Muscle layer of colon (tissue), 2 donors: ENCODE results near the gene SCCPDH.

Source experiments
- H3K27ac ChIP-seq: one replicate; pipeline ENCODE4 v1.7.0; 2013; ENCODE audit warnings: low read depth, mild to moderate bottlenecking, low read length, moderate library complexity
- H3K27me3 ChIP-seq, 2 donors: one replicate each; pipeline ENCODE4 v1.7.0; 2013; ENCODE audit warnings: low read length in 2 of 2, mild to moderate bottlenecking in 2 of 2; ENCODE audit not compliant: insufficient read depth in 2 of 2, control insufficient read depth in 1 of 2
- H3K36me3 ChIP-seq: one replicate; pipeline ENCODE4 v1.7.0; 2013; ENCODE audit warnings: mild to moderate bottlenecking, low read length; ENCODE audit not compliant: insufficient read depth
- H3K4me1 ChIP-seq: one replicate; pipeline ENCODE4 v1.7.0; 2013; ENCODE audit warnings: mild to moderate bottlenecking, low read length; ENCODE audit not compliant: insufficient read depth
- H3K4me3 ChIP-seq, 2 donors: one replicate each; pipeline ENCODE4 v1.7.0; 2013; ENCODE audit warnings: low read length in 2 of 2, low read depth in 1 of 2, mild to moderate bottlenecking in 1 of 2, moderate library complexity in 1 of 2
- H3K9ac ChIP-seq: one replicate; pipeline ENCODE4 v1.7.0; 2013; ENCODE audit warnings: low read length
- H3K9me3 ChIP-seq: one replicate; pipeline ENCODE4 v1.7.0; 2013; ENCODE audit warnings: mild to moderate bottlenecking, low read length
- donor health status: abdominal sarcoma.
- donor health status: Adenocarcinoma of cecum.

SCCPDH gene

DNA sequence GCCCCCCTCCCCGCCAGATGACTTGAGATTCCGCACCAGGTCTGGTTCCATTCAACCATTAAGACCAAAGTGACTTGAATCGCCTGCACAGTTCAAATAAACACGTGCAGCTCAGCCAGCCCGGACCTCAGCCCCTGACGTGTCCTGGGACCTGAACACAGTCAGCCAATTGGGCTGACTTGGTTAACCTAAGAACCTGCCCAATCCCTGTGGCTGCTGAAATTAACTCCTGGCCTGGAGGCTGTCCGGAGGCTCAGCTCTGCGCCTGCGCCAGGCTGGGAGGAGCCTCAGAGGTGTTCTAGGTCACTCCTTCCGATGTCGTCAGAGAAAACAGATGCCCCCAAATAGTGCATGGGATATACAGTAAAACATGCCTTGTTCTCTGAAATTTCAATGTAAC lies 73.4 kb downstream of the SCCPDH start:
- no peak overlapping the region for H3K27ac ChIP-seq
- H3K36me3 ChIP-seq = no peaks in the 10 kb centered on the region
- no peaks in the 10 kb centered on the region for H3K9me3 ChIP-seq
- no peak overlapping the region for H3K9ac ChIP-seq
- peaks cover 0 to 20% of the 10 kb centered on the region in 2 donors for H3K27me3 ChIP-seq
- H3K4me1 ChIP-seq = peaks cover 7% of the 10 kb centered on the region
- no peak overlapping the region for H3K4me3 ChIP-seq

DNA sequence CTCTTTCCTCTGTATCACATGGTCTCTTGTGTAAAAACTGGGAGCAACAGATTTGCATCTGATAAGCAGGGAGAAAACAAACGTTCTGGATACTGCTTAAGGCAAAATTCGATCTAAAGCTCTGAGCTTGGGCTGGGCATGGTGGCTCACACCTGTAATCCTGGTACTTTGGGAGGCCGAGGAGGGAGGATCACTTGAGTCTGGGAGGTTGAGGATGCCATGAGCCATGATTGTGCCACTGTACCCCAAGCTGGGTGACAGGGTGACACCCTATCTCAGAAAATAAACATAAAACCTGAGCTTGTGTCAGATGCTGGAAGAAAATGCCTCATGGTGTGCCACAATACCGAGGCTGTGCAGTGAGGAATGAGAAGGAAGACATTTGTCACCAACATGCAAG lies 73.9 kb downstream of the SCCPDH start:
- Histone ChIP-seq H3K4me3 (no peak overlapping the region), H3K36me3 (no peaks in the 10 kb centered on the region), H3K27ac (no peak overlapping the region), H3K27me3 (peaks cover 0 to 14% of the 10 kb centered on the region in 2 donors), H3K4me1 (peaks cover 7% of the 10 kb centered on the region), H3K9me3 (no peaks in the 10 kb centered on the region), H3K9ac (no peak overlapping the region)

DNA sequence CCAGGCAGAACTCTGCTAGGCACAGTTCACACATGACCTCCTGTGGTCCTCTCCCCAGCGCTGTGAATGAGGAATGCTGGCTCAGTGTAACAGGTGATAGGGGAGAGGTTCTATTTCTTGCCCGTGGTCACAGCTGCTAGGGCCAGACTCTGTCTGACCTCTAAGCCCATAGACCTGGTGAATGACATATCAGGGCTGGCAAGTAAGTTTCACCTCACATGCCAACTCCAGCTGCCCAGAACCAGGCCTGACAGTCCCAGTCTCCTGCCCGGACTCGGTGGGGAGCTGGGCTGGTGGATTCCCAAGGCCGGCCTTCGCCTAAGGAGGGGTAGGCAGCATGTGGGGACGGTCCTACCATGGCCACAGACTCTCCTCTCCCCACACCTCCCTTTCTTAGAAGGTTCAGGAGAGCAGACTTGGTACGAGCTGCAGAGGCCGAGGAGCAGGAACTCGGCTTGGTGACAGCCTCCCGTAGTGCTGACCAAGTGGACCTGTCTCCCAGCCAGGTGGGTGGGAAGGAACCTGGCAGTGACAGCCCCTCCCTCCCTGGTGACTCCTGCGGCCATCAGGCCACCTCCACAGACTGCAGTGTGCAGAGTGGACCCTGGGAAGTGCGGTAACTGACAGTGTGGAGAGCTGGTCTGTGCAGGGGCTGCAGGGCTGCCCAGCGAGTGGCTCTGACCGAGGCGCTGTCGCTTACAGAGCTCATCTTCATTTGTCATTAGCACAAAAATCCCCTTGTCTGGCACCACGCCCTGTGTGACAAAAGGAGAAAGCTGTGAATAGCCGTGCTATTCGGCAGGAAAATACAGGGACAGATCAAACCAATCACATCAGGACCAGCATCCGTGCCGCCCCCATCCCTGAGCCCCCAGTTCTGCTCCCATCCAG lies 74.6 kb downstream of the SCCPDH start:
- Histone ChIP-seq H3K4me1 (peaks cover 7% of the 10 kb centered on the region), H3K27me3 (peaks cover 0 to 11% of the 10 kb centered on the region in 2 donors), H3K9ac (no peak overlapping the region), H3K36me3 (no peaks in the 10 kb centered on the region), H3K4me3 (no peak overlapping the region), H3K9me3 (no peaks in the 10 kb centered on the region), H3K27ac (no peak overlapping the region)

DNA sequence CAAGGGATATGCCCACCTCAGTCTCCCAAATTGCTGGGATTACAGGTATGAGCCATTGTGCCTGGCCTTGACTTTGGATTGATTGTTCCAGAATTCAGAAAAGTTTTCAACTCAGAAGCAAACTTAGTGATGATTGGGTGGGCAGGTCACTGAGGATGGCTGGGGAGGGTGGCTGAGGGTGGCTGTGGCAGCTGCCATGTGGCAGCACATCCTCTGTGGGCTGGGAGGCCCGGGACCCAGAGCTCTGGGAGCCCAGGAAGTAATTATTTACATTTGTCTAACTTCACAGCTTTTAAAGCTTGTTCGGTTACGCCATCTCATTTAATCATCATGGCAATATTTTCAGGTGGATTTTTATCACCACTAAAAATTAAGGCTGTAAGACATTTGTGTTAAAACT lies 76.1 kb downstream of the SCCPDH start:
- H3K27me3 ChIP-seq = peaks cover 0 to 5% of the 10 kb centered on the region in 2 donors
- no peak overlapping the region for H3K9ac ChIP-seq
- H3K27ac ChIP-seq = no peak overlapping the region
- no peaks in the 10 kb centered on the region for H3K4me1 ChIP-seq
- no peaks in the 10 kb centered on the region for H3K36me3 ChIP-seq
- H3K9me3 ChIP-seq = no peaks in the 10 kb centered on the region
- H3K4me3 ChIP-seq = no peak overlapping the region

DNA sequence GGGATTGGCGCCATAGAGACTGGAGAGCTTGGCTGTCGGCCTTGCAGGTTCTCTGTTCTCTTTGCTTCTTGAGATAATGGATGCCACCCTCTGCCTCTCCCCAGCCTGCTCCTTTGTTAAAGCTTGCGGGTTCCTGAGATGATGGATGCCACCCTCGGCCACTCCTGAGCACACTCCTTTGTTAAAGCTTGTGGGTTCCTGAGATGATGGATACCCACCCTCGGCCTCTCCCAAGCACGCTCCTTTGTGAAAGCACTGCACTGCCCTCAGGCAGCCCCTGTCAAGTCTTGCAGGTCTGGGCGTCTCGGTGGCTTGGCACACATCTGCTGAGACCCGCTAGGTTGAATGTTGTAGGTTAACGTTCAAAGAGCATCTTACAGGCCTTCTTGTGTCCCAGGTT lies 76.5 kb downstream of the SCCPDH start:
- Histone ChIP-seq H3K9ac (no peak overlapping the region), H3K27ac (no peak overlapping the region), H3K27me3 (peaks cover 0 to 1% of the 10 kb centered on the region in 2 donors), H3K9me3 (no peaks in the 10 kb centered on the region), H3K4me1 (no peaks in the 10 kb centered on the region), H3K4me3 (no peak overlapping the region), H3K36me3 (no peaks in the 10 kb centered on the region)

DNA sequence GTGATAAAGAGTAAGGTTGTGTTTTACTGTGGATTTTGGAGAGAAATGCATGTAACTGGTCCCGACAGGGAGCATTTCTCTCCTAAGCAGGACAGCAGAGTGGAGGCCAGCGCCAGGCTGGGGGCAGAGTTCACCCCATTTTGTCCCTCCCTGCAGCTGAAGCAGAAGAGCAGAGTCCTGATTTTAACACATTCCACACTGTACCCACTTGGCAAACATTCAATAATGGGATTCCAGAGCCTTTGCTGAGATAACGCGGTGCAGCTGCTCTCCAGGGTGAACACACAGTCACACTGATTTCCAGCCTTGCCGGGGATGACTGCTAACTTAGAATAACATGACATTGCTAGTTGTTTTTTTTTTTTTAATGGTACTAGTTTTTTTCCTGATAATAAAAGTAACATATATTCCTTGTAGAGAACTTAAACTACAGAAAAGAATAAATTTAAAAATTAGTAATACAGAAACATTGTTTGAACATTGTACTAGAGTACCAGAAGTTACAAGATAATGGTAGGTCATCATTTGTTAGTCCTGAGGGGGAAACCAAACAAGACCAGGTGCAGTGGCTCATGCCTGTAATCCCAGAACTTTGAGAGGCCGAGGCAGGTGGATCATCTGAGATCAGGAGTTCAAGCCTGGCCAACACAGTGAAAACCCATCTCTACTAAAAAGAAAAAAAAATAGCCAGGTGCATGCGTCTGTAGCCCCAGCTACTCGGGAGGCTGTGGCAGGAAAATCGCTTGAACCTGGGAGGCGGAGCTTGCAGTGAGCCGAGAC lies 77.2 kb downstream of the SCCPDH start:
- no peak overlapping the region for H3K9ac ChIP-seq
- no peak overlapping the region for H3K4me3 ChIP-seq
- no peaks in the 10 kb centered on the region for H3K9me3 ChIP-seq
- no peaks in the 10 kb centered on the region for H3K27me3 ChIP-seq
- H3K4me1 ChIP-seq = no peaks in the 10 kb centered on the region
- no peaks in the 10 kb centered on the region for H3K36me3 ChIP-seq
- no peak overlapping the region for H3K27ac ChIP-seq

DNA sequence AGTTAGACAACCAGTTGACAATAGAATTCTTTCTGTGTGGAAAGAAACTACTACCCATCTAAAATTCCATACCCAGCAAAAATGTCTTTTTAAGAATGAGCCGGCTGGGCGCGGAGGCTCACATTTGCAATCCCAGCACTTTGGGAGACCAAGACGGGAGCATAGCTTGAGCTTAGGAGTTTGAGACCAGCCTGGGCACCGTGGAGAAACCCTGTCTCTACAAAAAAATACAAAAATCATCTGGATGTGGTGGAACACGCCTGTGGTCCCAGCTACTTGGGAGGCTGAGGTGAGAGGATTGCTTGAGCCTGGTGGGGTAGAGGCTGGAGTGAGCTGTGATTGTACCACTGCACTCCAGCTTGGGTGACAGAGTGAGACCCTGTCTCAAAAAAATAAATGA lies 79.2 kb downstream of the SCCPDH start:
- H3K9ac ChIP-seq = no peak overlapping the region
- H3K27ac ChIP-seq = no peak overlapping the region
- H3K9me3 ChIP-seq = no peaks in the 10 kb centered on the region
- H3K4me3 ChIP-seq = no peak overlapping the region
- H3K27me3 ChIP-seq = no peaks in the 10 kb centered on the region
- H3K4me1 ChIP-seq = no peaks in the 10 kb centered on the region
- no peaks in the 10 kb centered on the region for H3K36me3 ChIP-seq

DNA sequence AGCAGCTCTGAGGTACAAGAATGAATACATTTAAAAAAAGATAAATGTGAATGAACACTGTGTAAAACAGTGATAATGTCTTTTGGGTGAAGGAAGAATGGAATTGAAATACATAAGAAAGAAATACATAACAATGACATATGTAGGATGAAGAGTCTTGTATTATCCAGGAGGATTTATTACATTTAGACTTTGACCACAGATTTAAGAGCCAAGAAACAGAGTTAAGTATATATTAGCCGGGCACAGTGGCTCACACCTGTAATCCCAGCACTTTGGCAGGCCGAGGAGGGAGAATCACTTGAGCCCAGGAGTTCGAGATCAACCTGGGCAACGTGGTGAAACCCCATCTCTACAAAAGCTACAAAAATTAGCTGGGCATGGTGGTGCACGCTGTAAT lies 79.7 kb downstream of the SCCPDH start:
- no peak overlapping the region for H3K4me3 ChIP-seq

DNA sequence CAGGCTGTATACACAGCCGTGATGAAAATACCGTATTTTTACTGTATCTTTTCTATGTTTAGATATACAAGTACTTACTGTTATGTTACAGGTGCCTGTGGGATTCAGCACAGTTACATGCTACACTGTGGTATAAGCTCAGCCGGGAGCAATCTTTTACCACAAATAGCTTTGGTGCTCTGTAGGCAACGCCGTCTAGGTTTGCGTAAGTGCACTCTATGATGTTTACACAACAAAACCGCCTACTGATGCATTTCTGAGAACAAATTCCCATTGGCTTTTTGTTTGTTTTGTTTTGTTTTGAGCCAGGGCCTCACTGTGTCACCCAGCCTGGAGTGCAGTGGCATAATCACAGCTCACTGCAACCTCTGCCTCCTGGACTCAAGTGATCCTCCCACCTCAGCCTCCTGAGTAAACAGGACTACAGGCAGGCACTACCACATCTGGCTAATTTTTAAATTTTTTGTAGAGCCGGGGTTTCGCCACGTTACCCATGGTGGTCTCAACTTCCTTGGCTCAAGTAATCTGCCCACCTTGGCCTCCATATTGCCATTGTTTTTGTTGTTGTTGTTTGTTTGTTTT lies 81.0 kb downstream of the SCCPDH start:
- Histone ChIP-seq H3K9ac (no peak overlapping the region), H3K4me3 (no peak overlapping the region), H3K9me3 (no peaks in the 10 kb centered on the region), H3K4me1 (no peaks in the 10 kb centered on the region), H3K27ac (no peak overlapping the region), H3K36me3 (no peaks in the 10 kb centered on the region), H3K27me3 (no peaks in the 10 kb centered on the region)

More for the DNA sequence above, 79.7 kb downstream of the SCCPDH start:
- H3K27ac ChIP-seq = no peak overlapping the region
- H3K27me3 ChIP-seq = no peaks in the 10 kb centered on the region
- H3K9ac ChIP-seq = no peak overlapping the region
- no peaks in the 10 kb centered on the region for H3K36me3 ChIP-seq
- no peaks in the 10 kb centered on the region for H3K9me3 ChIP-seq
- H3K4me1 ChIP-seq = no peaks in the 10 kb centered on the region

DNA sequence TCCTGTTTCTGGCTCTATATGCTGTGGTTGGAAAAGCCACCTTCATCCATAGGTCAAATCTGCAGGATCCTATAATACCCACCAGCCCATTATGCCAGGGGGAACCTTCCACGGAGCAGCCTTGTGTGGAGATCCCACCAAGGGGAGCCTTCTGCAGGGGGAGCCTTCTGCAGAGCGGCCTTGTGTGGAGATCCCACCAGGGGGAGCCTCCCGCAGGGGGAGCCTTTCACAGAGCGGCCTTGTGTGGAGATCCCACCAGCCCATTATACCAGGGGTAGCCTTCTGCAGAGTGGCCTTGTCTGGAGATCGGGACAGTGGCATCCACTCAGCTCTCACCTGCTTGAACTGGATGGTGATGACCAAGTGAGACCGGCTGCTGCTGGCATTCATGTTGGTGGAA lies 85.3 kb downstream of the SCCPDH start:
- Histone ChIP-seq H3K9me3 (no peaks in the 10 kb centered on the region), H3K27me3 (no peaks in the 10 kb centered on the region), H3K36me3 (no peaks in the 10 kb centered on the region), H3K9ac (no peak overlapping the region), H3K4me3 (no peak overlapping the region), H3K4me1 (no peaks in the 10 kb centered on the region), H3K27ac (no peak overlapping the region)

DNA sequence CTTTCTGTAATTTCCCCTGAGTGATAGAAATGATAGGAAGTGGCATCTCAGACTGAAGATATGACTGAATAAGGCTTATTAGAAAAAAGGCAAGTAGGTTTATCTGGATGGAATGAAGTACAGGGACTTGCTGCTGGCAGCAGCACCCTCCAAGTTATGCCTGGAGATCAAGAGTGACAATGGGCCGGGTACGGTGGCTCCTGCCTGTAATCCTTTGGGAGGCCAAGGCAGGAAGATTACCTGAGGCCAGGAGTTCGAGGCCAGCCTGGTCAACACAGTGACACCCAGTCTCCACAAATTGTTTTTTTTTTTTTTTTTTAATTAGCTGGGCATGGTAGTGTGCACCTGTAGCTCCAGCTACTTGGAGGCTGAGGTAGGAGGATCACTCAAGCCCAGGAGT lies 87.8 kb downstream of the SCCPDH start:
- no peak overlapping the region for H3K4me3 ChIP-seq
- H3K9ac ChIP-seq = no peak overlapping the region
- H3K4me1 ChIP-seq = no peaks in the 10 kb centered on the region
- no peaks in the 10 kb centered on the region for H3K9me3 ChIP-seq
- H3K27me3 ChIP-seq = no peaks in the 10 kb centered on the region
- H3K27ac ChIP-seq = no peak overlapping the region
- no peaks in the 10 kb centered on the region for H3K36me3 ChIP-seq
